Sciatic nerve (tissue), 2 donors: Measurements from ENCODE around the gene SPDYE17. TPM values are rescaled to one million over a fixed set of nuclear protein-coding genes. Genes with fewer than 3 reads are reported as not detected.
"Not testable (repeated sequence)": the region's sequence is repeated elsewhere in the genome, so short reads cannot be mapped to it uniquely, and the experiment has no call there.

Experiments
- ATAC-seq: fragments of 200-7000 bp; cut with Tn5 transposase; one replicate; pipeline ENCODE4 v1.9.1; 2020; ENCODE audit warnings: mild to moderate bottlenecking, moderate library complexity
- DNase-seq: peaks from one replicate; pipeline ENCODE4 v3.0.0-alpha.2; 2020; ENCODE audit warnings: low spot score
- intact Hi-C: fragments of 100-400 bp; cut with DNase I; formaldehyde crosslinking; loops from one replicate; pipeline ENCODE4 v1.14.2; 2022
- total RNA-seq: library from RNA; stranded (reverse); fragmentation: NEBNext Ultra II Directional; extraction: Animal tissue kit (Norgen Biotek cat#: 25700); gene quantifications from one replicate; pipeline ENCODE4 v1.2.1, GENCODE V29; 2021
- donor health status: DM: no; HTN: no; CAD: no.
- donor health status: DM: no; HTN: no; CAD: no.

The SPDYE17 gene, protein sequence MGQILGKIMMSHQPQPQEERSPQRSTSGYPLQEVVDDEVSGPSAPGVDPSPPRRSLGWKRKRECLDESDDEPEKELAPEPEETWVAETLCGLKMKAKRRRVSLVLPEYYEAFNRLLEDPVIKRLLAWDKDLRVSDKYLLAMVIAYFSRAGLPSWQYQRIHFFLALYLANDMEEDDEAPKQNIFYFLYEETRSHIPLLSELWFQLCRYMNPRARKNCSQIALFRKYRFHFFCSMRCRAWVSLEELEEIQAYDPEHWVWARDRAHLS
- not detected for total RNA-seq

- intact Hi-C loops, ATAC-seq, DNase-seq: not testable (repeated sequence)
These were observed at the start of gene SPDYE17 for GRCh38 chr7:77032261-77032660. Gene SPDYE17 (minus strand): TSS chr7:77032361. CDS start chr7:77030570, 1,791 bp downstream.

DNA sequence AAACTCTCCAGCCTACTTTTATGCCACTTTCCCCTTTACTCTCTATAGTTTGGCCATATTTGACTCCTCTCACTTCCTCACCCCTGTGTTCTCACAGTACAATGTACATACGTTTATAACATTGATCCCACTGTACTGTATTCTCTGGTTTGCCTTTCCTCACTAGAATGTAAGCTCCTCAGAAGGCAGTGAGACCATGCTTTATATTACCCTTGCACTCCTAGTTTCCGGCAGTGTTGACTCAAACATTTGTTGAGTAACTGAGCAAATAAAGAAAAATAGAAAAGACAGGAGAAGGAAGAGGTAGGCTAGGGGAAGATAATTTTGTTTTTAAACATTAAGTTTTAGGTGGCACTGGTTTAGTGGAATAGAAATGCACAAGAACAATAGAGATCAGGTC lies 48.1 kb upstream of the SPDYE17 start:
- ATAC-seq, intact Hi-C loops, DNase-seq: not testable (repeated sequence)

- intact Hi-C loops, ATAC-seq, DNase-seq: not testable (repeated sequence)
These were observed 47.5 kb upstream of the SPDYE17 start for GRCh38 chr7:77079624-77080023.

DNA sequence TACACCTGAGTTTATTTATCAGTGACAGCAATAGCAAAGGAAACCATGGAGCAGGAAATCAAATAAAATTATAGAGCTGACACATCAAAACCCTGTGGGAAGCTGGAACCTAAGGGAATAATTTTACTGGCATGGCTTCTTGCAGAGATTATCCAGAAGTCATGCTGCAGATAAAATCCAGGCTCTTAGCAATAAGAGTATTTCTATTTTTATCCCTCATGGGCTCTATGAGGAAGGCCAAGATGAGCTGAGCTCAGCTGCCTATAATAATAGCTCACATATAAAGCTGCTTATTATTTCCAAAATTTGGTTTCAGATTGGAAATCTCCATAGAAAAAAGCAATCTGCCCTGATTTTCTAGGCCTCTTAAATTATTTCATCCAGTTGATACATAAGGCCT lies 47.0 kb upstream of the SPDYE17 start:
- intact Hi-C loops, ATAC-seq, DNase-seq: not testable (repeated sequence)

DNA sequence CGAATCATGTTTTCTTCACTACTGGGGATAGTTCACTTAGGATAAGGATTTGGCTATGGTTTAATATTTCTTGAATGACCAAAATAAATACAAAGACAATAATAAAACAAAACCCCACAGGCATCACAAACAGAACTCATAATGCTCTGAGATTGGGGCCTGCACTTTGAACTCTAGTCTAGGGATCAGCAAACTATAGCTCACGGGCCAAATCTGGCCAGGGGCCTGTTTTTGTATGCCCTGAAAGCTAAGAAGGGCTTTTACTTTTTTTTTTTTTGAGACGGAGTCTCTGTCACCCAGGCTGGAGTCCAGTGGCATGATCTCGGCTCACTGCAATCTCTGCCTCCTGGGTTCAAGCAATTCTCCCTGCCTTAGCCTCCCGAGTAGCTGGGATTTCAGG lies 44.9 kb upstream of the SPDYE17 start:
- intact Hi-C loops, DNase-seq, ATAC-seq: not testable (repeated sequence)

DNA sequence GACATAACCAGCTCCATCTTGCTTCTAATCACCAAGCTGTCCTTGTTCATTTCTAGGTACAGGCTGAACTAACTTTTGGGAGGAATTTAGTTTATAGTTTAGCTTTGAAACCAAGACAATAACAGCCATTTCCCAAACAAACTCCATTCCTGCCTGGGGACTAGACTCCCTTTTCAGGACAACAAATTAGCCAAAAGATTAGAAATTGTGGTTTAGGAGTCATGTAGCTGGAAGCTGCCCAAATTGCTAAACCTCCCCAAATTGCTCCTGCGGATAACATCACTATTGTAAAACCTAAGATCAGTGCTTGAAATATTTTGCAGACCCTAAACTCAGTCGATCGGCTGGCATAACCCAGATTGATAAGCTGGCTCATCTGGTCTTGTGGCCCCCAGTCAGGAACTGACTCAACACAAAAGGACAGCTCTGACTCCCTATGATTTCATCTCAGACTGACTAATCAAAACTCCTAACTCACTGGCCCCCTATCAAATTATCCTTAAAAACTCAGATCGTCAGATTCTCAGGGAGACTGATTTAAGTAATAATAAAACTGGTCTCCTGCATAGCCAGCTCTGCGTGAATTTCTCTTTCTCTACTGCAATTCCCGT lies 42.7 kb upstream of the SPDYE17 start:
- intact Hi-C loops, DNase-seq, ATAC-seq: not testable (repeated sequence)

DNA sequence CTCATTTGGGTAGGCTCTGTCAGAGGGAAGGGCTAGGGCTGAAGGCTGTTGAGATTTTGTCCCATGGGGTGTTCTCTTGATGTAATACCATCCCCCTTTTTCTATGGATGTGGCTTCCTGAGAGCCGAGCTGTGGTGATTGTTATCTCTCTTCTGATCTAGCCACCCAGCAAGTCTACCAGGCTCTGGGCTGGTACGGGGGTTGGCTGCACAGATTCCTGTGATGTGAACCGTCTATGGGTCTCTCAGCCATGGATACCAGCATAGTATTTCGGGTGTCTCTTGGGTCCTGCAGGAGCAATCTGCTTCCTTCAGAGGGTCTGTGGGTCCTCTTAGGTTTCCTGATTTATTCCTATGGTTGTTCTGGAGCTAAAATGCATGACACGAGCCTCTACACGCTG lies 38.9 kb upstream of the SPDYE17 start:
- DNase-seq, ATAC-seq, intact Hi-C loops: not testable (repeated sequence)

DNA sequence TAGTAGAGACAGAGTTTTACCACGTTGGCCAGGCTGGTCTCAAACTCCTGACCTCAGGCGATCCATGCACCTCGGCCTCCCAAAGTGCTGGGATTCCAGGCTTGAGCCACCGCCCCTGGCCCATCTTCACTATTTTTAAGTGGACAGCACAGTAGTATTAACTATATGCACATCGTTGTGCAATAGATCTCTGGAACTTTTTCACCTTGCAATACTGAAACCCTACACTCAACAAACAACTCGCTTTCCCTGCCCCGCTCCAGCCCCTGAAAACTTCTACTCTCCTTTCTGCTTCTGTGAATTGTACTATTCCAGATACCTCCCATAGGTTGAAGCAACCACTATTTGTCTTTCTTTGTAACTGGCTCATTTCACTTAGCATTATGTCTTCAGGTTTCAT lies 33.7 kb upstream of the SPDYE17 start:
- ATAC-seq, intact Hi-C loops, DNase-seq: not testable (repeated sequence)

GRCh38 chr7:77063732-77064131 lies 31.6 kb upstream of the SPDYE17 start:
- intact Hi-C loops, DNase-seq, ATAC-seq: not testable (repeated sequence)

- intact Hi-C loops, ATAC-seq, DNase-seq: not testable (repeated sequence)
These were observed 30.4 kb upstream of the SPDYE17 start, which contains the start of gene SPDYE18 for GRCh38 chr7:77062557-77062956. Gene SPDYE18 (minus strand): TSS chr7:77062558. CDS start chr7:77060512, 2,046 bp downstream.

DNA sequence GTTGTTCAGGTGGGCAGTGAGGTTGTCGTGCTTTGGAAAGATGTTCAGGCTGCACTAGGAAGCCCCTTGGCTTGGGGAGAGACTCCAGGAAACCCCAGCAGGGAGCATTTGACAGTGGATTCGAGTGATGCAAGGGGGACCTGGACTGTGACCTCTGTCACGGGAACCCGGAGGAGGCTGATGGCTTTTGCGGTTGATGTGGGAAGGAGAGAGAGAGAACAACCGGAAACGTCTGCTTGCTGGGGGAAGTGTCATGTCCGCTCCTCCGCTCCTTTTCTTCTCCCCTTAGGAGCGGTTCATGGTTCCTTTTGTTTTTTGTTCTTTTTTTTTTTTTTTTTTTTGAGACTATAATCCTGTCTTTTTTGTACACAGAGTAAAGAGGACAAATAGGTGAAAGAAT lies 5.8 kb downstream of the SPDYE17 start:
- ATAC-seq, DNase-seq, intact Hi-C loops: not testable (repeated sequence)

DNA sequence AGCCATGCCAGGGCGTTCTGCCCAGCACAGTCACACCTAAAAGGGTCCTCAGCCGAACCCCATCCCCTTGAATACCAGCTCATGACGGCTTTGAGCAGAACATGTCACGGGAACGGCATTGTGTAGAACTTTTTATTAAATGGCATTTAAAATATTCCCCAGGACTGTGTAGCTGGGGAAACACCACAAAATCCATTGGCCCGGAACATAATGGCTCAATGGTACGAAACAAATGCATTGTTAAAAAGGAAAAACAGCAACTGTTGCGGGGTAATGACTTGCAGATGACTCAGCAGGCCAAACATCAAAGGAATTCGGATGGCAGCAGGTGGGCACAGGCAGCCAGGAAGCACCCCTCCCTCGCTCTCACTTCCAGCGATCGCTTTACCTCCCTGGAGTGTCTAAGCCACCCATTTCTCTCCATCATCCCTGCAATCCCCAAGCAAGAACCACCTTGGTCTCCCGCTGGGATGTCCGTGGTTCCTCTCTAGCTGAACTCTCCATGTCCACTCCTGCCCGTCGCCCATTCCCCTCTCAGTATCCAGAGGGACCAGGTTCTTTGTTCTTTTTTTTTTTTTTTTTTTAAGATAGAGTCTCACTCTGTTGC lies 22.0 kb downstream of the SPDYE17 start:
- ATAC-seq, result not testable (repeated sequence)

DNA sequence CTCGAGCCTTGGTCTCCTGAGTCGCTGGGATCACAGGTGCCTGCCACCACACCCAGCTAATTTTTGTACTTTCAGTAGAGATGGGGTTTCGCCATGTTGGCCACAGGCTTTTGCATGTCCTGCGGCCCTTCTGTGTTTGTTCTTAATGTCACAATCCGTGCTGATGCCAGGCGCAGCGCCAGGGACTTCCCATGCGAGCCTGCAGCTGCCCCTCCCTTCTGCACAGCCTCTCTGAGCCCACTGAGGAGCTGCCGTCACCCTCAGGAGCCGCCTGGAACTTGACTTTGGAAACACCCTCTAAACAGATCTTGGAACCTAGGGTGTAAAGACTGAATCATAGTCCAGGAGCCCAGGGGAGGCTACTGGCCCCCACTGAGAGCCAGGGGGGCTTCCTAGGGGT lies 24.2 kb downstream of the SPDYE17 start:
- ATAC-seq, result peak; percentile 77
- DNase-seq, result peak; percentile 82
- intact Hi-C loops, result not testable (repeated sequence)

More for the DNA sequence above, 22.0 kb downstream of the SPDYE17 start:
- intact Hi-C loops, DNase-seq: not testable (repeated sequence)

DNA sequence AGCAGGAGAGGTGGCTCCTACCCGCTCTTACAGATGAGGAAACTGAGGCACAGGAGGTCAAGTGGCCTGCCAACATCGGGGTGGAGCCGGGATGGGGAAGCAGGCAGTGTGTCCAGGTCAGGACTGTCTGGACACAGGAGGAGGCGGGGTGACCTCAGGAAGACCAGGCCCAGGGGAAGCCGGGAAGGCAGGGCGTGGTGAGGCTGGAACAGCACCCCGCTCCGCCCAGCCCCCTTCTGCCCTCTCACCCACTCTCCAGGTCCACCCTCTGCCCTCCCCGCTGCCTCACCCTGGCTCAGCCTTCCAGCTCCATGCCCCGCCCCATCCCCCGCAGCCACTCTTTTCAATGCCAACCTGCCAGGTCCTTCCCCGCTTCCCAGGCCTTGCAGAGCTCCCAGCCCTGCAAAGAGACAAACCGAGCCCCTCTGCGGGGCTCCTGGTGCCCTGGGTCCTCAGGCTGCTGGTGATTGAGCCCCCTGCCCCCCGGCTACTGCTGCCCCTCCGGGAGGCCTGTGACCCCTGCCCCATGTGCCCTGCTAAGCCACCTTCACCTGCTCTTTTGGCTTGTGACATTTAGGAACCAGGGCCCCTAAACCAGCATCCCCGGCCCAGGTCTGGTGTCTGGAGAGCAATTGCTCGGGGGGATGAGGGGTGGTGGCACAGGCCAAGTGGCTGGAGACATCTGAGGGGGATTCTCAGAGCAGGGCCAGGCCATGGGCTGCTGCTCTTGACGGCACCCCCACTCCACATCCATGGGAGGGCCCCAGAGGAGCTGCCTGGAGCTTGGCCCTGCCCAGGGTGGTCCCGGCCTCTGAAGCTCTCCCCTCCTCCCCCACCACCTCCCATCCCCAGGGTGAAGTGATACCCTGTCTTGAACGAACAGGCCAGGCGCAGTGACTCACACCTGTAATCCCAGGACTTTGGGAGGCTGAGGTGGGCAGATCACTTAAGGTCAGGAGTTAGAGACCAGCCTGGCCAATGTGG lies 25.7 kb downstream of the SPDYE17 start:
- intact Hi-C loops, DNase-seq: not testable (repeated sequence)

GRCh38 chr7:77005461-77006057 lies 26.6 kb downstream of the SPDYE17 start:
- not testable (repeated sequence) for ATAC-seq, DNase-seq

More for the DNA sequence above, 25.7 kb downstream of the SPDYE17 start:
- peak; percentile 79 for ATAC-seq

GRCh38 chr7:77004151-77004550 lies 28.0 kb downstream of the SPDYE17 start:
- DNase-seq, ATAC-seq, intact Hi-C loops: not testable (repeated sequence)

More at GRCh38 chr7:77005461-77006057, 26.6 kb downstream of the SPDYE17 start:
- intact Hi-C loops, result not testable (repeated sequence)

DNA sequence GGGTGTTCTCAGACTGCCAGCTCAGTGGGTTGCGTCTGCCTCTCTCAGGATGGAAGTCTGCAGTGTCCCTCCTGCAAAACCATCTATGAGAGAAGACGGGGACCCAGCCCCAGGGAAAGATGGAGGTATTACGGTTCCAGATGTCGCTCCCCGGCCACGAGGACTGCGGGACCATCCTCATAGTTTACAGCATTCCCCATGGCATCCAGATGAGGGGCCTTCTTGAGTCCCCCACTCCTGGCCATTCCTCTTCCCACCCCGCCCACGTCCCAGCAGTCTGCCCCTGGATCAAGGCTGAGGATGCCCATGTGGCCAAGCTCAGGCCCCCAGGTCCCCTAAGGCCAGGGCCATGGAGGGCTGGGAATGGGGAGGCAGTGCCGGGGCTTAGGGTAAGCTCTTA lies 28.9 kb downstream of the SPDYE17 start:
- DNase-seq, intact Hi-C loops, ATAC-seq: not testable (repeated sequence)
